ENCODE results near the gene TNFAIP2. TPM values are rescaled to one million over a fixed set of nuclear protein-coding genes. Genes with fewer than 3 reads are reported as not detected.

TNFAIP2 gene
- polyA plus RNA-seq, 4 donors: 27.8 to 40.0 (median 35.4) TPM

DNA sequence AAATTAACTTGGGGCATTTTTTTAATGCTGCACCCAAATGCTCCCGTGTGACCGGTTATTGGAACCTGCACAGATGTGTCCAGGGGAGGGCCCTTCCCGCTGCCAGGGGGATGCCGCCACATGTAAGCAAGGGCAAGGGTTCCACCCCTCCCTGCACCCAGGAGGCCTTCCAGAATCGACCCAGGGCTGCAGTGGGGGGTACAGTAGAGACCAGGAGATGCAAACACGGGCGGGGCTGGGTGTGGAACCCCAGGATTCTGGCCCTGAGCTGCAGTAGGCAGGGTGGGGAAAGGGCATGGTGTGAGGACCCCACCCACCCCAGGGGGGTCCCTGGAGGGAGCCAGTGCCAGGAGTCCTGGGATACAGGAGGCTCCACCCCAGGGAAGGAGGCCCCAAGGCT is 54.1 kb downstream of the TNFAIP2 start:
- DNase-seq (ENCODE audit: low read depth in 4 of 4, low spot score in 3 of 4): no peak

GRCh38 chr14:103178521-103178920 is 55.3 kb downstream of the TNFAIP2 start:
- no peak for DNase-seq (ENCODE audit: low read depth in 4 of 4, low spot score in 3 of 4)

GRCh38 chr14:103179094-103179493 is 55.8 kb downstream of the TNFAIP2 start:
- no peak for DNase-seq (ENCODE audit: low read depth in 4 of 4, low spot score in 3 of 4)

DNA sequence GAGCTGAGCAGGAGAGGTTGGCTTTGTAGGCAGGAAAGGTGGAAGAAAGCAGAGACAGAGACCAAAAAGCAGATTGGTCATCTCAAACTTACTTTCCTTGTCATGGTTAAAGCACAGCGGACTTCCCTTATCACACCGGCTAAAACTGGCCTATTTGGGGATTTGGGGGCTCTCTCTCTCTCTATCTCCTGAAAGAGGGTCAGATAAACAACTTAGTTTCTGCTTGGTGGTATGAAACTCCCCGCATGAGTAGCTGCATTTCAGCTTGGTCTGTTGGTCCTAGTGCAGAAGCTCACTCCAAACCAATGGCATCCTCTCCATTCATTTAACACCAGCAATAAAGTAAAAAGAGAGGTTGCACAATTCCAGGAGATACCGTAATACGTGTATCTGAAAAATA is 57.1 kb downstream of the TNFAIP2 start:
- DNase-seq (ENCODE audit: low read depth in 4 of 4, low spot score in 3 of 4): no peak

DNA sequence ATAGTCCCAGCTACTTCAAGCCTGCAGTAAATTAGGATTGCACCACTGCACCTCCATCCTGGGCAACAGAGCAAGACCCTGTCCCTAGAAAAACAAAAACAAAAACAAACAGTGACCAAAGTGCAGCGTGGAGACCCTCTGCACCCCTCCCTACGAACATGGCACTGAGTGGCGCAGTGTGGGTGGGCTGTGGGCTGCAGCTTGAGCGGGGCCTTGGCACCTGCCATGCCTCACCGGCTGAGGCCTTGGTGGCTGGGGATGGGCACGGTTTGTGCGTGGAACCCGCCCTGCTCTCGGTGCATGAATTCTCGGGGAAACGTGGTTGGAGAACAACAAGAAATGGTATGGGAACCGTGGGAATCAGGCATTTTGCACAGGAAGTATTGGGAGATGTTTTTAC is 60.8 kb downstream of the TNFAIP2 start:
- no peak for DNase-seq (ENCODE audit: low read depth in 4 of 4, low spot score in 3 of 4)

DNA sequence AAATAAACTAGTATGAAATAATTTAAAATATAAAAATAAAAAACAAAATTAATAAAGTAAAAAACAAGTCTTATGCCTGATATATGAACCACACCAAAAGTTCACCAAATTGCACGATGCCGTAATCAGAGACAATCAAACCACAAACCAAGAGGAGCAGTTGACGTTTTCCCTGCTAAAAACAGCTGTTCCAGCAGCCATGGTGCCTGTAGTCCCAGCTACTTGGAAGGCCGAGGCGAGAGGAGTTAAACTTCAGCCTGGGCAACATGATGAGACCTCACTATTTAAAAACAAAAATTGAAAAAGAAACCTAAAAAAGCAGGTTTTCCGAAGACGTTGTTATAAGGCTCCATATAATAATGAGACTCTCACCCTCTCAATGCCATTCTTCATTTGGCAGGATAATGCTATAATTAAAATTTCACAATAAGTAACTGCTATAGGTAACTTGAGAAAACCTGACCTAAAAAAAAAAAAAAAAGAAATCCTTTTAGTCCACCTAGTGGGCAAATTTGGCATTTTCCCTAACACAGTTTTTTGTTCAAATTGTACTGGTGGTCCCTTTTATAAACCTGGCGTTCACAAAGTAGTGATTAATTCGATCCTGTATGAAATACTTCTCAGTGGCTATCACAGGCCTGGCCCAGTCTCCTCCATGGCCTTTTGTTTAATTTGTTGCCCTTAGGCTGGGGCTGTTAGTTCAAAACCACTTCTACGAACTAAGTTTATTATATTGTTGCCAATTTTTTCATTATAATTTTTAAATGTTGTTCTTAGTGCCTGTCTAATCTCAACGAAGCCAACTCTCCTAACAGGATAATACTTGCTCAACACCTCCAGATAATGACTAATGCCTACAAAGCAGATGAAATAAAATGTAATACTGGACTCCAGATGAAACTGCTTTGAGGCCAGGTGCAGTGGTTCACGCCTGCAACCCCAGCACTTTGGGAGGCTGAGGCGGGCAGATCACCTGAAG is 62.1 kb downstream of the TNFAIP2 start:
- DNase-seq (ENCODE audit: low read depth in 4 of 4, low spot score in 3 of 4): no peak

DNA sequence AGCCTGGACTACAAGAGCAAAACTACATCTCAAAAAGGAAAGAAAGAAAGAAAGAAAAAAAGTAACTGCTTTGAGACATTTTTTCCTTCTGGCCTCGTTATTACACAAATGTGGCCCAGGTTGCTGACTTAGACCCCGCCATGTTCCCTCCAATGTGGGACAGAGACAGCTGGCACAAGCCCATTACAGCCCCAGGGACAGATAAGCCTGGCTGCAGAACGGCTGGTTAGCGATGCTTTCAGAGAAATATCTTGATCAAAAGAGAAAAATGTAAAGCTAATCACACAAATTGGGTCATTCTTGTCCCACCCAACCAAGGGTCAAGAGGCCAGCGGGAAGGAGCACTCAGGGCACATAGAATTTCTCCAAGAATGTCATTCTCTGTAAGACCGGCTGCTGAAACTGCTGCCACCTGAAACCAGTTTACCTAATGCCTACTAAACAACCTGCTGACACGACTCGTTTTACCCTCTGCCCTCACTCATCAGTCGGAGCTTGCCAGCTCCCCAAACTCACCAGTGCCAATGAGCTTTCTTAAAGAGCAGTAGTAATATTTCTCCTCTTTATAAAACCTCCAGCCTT is 63.1 kb downstream of the TNFAIP2 start:
- DNase-seq (ENCODE audit: low read depth in 4 of 4, low spot score in 3 of 4): no peak

Other genes starting within 250 kb of the TNFAIP2 start
- 10 to 100 TPM; 22.4 to 59.4 (median 22.7) TPM for gene AMN, start 200.8 kb upstream of the TNFAIP2 start, polyA plus RNA-seq (ENCODE audit: insufficient read length in 4 of 4)
- 10 to 100 TPM; 70.9 to 79.1 (median 75.2) TPM for gene CDC42BPB, start 65.9 kb upstream of the TNFAIP2 start, polyA plus RNA-seq (ENCODE audit: insufficient read length in 4 of 4)
- not detected for gene LBHD2, start 39.3 kb upstream of the TNFAIP2 start, polyA plus RNA-seq (ENCODE audit: insufficient read length in 4 of 4)
- gene EXOC3L4, start 28.7 kb upstream of the TNFAIP2 start, polyA plus RNA-seq (ENCODE audit: insufficient read length in 4 of 4): 1 to 10 TPM; 1.5 to 3.8 (median 2.7) TPM
- 100 to 1,000 TPM; 228 to 242 (median 233) TPM for gene EIF5, start 210.8 kb downstream of the TNFAIP2 start, polyA plus RNA-seq (ENCODE audit: insufficient read length in 4 of 4)

All from right renal pelvis (tissue), 4 donors.